M059J (cell line): ENCODE measurements around the gene TMEM132E. TPM values are rescaled to one million over a fixed set of nuclear protein-coding genes. Genes with fewer than 3 reads are reported as not detected.

Experiments used
- DNase-seq: peaks from one replicate; pipeline ENCODE4 v3.0.0-alpha.2; 2012; ENCODE audit warnings: low read depth
- total RNA-seq: library from RNA; depleted of rRNA; stranded (reverse); fragments of >200 nt; shearing (Covaris generic); gene quantifications from 2 replicates; pipeline ENCODE4 v1.2.3, GENCODE V29; 2014

The TMEM132E gene
- total RNA-seq, 1 experiment from 2014 or later = 0.39 TPM

GRCh38 chr17:34634551-34635160 is 55.3 kb downstream of the TMEM132E start:
- no peak for DNase-seq

DNA sequence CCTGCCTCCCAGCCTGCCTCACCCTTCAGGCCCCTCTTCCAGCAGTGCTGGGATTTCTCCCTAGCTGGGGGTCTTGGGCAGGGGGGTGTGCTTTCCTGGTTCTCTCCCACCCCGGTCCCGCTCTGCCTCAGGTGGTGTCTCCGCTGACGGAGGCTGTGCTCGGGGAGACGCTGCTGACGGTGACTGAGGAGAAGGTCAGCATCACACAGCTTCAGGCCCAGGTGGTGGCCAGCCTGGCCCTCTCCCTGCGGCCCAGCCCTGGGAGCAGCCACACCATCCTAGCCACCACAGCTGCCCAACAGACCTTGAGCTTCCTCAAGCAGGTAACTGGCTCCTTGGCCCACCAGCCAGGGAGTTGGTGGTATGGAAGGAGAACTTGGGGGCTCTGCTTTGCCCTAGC is 56.5 kb downstream of the TMEM132E start:
- no peak for DNase-seq

DNA sequence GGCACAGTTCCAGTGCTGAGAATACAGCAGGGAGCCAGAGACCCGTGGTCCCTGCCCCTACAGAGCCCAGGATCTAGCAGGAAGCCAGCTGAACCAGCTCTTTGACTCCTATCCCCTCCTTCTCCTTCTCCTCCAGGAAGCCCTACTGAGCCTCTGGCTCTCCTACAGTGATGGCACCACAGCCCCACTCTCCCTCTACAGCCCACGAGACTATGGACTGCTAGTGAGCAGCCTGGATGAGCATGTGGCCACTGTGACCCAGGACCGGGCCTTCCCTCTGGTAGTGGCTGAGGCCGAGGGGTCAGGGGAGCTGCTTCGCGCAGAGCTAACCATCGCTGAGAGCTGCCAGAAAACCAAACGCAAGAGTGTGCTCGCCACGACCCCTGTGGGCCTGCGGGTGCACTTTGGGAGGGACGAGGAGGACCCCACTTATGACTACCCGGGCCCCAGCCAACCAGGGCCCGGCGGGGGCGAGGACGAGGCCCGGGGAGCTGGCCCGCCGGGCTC is 57.7 kb downstream of the TMEM132E start:
- no peak for DNase-seq

DNA sequence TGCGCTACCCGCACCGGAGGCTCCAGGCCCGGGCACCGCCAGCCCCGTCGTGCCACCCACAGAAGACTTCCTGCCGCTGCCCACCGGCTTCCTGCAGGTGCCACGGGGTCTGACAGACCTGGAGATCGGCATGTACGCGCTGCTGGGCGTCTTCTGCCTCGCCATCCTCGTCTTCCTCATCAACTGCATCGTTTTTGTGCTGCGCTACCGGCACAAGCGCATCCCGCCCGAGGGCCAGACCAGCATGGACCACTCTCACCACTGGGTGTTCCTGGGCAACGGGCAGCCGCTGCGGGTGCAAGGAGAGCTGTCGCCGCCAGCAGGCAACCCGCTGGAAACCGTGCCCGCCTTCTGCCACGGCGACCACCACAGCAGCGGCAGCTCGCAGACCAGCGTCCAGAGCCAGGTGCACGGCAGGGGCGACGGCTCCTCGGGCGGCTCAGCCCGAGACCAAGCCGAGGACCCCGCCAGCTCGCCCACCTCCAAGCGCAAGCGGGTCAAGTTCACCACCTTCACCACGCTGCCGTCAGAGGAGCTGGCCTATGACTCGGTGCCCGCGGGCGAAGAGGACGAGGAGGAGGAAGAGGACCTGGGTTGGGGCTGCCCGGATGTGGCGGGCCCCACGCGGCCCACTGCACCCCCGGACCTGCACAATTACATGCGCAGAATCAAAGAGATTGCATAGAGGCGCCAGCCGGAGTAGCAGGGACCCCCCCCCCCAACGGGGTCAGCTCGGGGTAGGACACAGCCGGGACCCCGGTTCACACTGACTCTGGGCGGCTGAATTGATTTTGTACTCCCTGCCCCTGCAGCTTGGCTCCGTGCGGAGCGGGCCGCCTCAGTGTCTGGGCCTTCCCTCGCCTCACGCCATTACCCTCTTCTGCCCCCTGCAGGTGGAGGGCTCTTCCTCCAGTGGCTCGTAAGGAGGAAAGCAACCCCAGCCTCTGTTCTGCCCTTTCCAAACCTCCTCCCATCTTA is 58.5 kb downstream of the TMEM132E start:
- DNase-seq = peak; percentile 48

DNA sequence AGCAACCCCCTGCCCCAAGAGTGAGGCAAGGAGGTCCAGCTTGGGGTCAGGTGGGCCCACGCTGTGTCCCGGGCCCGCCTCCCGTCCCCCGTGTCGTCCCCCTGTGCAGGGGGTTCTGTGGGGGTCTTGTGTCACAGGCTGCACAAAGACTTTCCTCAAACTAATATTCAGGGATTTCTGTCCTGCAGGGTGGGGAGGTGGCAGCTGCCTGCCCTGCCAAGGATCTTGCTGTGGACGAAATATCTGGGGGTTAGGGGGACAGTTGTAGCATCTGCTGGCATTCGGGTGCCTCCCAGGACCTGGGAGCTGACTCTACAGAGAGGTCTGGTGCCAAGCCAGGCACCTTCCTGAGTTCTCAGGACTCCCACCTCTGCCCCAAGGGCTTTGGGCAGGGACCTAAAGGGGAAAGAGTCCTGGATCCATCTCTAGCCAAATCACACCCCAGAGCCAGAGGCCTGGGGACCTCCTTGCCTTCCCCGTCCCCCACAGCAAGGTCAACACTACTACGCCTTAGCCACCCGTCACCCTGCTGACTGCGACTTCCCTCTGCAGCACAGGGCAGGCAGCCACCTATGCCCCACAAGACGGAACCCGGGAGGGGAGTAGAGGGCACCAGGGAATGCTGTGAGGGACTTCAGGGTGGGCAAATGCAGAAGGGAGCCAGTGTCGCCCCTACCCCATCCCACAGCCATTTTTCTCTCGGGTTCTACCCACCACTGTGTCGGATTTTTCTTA is 59.3 kb downstream of the TMEM132E start:
- DNase-seq = no peak

DNA sequence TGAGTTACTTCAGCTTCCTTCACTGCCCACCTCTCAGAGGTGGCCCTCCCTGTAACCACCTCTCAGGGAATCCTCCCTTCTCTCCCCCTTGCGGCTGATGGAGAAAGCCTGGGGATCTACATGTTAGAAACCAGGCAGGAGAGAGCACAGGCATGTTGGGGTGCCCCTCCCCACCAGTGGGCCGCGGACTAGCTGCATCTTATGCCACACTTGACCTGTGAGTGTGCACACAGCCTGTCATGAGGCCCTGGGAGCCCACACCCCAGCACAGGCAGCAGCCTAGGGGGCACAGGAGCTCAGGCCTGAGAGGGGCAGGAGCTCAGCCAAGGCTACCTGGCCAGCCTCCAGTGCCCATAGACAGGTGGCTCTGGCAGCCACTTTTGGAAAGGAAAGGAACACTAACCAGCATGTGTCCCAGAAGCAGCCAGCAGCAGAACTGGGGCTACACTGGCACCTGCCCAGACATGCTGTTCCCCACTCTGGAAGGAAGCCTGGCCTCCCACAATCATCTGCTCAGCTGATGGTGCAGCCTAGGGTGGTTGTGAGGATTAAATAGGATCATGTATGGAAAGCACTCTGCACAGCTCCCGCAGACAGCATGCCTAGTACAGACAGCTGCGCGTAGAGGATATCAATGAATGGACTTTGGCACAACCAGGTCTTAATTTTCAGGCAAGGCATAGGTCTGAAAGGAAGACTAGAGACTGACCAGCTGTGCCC is 60.5 kb downstream of the TMEM132E start:
- DNase-seq = no peak

DNA sequence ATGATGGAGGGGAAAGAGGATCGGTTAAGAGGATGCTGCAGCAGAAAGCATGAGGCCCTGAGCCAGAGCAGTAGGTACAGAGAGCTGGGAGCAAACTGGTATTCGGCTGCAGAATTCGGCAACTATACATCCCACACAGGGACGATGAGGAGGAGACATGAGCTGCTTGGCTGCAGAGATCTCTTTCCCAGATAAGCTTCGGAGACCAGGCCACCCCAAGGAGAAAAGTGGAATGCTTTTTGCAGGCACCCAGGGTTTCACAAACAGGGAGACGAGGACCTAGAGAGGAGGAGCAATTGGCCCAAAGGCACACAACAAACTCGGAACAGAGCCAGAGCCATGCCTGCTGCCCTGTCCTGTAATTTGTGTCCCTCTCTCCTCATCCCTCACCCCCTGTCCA is 62.0 kb downstream of the TMEM132E start:
- no peak for DNase-seq

DNA sequence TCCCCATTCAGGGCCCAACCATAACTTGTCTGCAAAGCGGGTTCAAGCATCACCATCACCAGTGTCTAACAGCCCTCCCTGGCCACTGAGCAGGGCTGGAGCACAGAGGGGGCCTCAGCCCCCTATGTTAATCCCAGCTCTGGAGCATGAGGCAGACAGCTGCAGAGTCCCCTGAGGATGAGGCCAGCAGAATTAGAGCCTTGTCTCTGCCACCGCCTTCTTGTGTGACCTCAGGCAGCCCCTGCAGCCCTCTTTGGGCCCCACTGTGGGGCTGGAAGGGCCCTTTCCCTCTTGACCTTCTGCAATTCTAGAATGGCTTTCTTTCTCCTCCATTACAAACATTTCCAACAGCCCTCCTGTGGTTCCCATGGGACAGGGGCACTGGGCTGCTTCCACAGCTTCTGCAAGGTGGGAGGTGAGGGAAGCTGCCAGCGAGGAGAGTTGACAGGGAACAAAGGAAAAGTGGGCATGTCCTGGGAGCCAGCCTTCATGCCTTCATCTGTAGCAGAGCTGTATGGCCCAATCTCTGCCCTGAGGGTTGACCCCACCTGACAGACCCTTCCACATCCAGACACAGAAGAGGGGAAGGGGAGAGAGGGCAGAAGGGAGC is 65.7 kb downstream of the TMEM132E start:
- no peak for DNase-seq

- no peak for DNase-seq
These were observed 66.2 kb downstream of the TMEM132E start for GRCh38 chr17:34645594-34645993.

GRCh38 chr17:34647511-34647910 is 68.1 kb downstream of the TMEM132E start:
- DNase-seq = no peak

- no peak for DNase-seq
These were observed 70.8 kb downstream of the TMEM132E start for GRCh38 chr17:34650051-34650750.

DNA sequence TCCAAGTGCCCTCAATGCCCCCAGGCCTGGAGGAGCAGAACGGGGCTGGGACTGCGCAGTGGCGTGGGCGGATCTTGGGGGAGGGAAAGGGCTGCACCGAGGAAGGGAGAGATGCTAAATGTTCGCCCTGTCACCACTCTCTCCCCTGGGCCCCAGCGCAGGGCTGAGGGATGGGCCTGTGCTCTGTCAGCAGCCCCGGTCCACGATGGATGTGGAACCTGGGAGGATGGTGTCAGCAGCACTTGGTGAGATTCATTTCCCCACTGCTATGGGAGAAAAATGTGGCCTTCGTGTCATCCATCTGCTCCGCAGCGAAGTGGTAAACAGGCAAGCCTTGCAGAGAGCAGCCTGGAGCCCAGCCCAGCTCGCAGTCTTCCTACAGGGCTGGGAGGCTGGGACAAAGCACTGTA is 72.0 kb downstream of the TMEM132E start:
- no peak for DNase-seq

GRCh38 chr17:34652021-34652555 is 72.7 kb downstream of the TMEM132E start:
- DNase-seq = no peak

DNA sequence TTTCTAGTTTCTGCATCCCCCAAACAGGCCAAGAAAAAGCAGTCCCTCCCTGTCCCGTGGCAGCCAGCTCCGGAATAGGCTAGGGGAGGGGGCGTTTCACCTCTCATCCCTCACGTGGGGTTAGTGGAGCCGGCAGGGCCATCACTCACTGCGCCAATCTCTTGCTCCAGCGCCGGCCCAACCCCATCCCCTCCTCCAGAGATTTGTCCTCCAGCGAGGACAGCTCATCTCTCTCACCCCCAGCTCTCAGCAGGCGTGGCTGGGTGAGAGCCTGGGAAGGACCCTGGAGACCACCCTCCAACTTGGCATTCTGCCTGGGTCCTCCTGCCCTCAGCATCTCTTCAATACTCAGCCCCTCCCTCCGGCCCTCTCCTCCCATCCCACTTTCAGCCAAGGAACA is 74.1 kb downstream of the TMEM132E start:
- no peak for DNase-seq

GRCh38 chr17:34654276-34654880 is 75.0 kb downstream of the TMEM132E start:
- peak; percentile 3 for DNase-seq

DNA sequence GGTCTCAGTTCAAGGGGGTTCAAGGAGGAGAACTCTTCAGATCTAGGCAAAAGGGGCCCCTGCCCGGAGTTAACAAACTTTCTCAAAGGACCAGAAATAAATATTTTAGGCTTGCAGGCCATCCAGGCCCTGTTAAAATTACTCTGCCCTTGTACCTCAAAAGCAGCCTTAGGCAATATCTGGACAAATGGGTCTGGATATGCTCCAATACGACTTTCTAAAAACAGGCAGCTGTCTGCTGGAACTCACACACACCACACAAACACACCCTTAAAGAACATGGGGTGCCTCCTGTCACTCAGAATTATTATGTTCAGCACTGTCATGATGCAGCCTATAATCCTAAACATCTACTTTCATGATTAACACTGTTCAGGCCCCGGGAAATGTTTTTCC is 75.5 kb downstream of the TMEM132E start:
- DNase-seq = no peak

GRCh38 chr17:34656801-34657200 is 77.4 kb downstream of the TMEM132E start:
- no peak for DNase-seq

GRCh38 chr17:34658811-34659560 is 79.6 kb downstream of the TMEM132E start:
- no peak for DNase-seq

GRCh38 chr17:34663714-34664113 is 84.3 kb downstream of the TMEM132E start:
- DNase-seq = no peak
